A549 (cell line): ENCODE data around the gene ADAMTSL3. TPM values are rescaled to one million over a fixed set of nuclear protein-coding genes. Genes with fewer than 3 reads are reported as not detected.

Experiments
- ATAC-seq, 2 experiments: fragments of 200-7000 bp in 1 of 2; fragments of >200 bp in 1 of 2; cut with Nextera tagmentation in 1 of 2; cut with Tn5 transposase in 1 of 2; 3 replicates each; pipeline versions ENCODE4 v1.8.0 to v1.9.1; 2018 to 2020; ENCODE audit warnings: mild to moderate bottlenecking in 1 of 2, moderate library complexity in 1 of 2
- CTCF ChIA-PET: fragments of 300-600 bp; sonication (Branson Sonifier 250); formaldehyde crosslinking; extraction: SDS; loops from one replicate; lab custom pipeline; 2021; ENCODE audit warnings: antibody characterized with exemption, inconsistent platforms; lab: Yijun Ruan, JAX
- POLR2A ChIA-PET: fragments of 350-600 bp; formaldehyde crosslinking; extraction: SDS; loops from one replicate; lab custom pipeline; 2021; ENCODE audit warnings: antibody characterized with exemption, inconsistent platforms; lab: Yijun Ruan, JAX
- DNase-seq, 2 experiments: peaks; one replicate each; pipeline versions ENCODE4 v3.0.0 to v3.0.0-alpha.2; 2011 to 2016; ENCODE audit warnings: low read depth in 1 of 2, low spot score in 1 of 2
- FAIRE-seq: peaks from 2 replicates; lab custom pipeline; 2011; peaks lifted over from hg19 to GRCh38; lab: Jason Lieb, UNC
- H3K27ac ChIP-seq, 2 experiments: fragments of >200 bp; sonication (Bioruptor Twin); formaldehyde crosslinking; 3 replicates each; pipeline ENCODE4 v1.5.1; 2016 to 2017
- H3K4me1 ChIP-seq: fragments of >200 bp; sonication (Bioruptor Twin); formaldehyde crosslinking; 3 replicates; pipeline ENCODE4 v1.6.1; 2016
- H3K4me2 ChIP-seq: fragments of >200 bp; sonication (Bioruptor Twin); formaldehyde crosslinking; 3 replicates; pipeline ENCODE4 v1.6.1; 2016
- H3K4me3 ChIP-seq: fragments of >200 bp; sonication (Bioruptor Twin); formaldehyde crosslinking; 3 replicates; pipeline ENCODE4 v1.5.1; 2016
- H3K9me3 ChIP-seq: fragments of >200 bp; sonication (Bioruptor Twin); formaldehyde crosslinking; 3 replicates; pipeline ENCODE4 v1.6.1; 2016
- CBX8 ChIP-seq: fragments of 200-600 bp; sonication (generic); IDR thresholded peaks from 2 replicates; pipeline ENCODE4 v1.6.1; 2016
- CEBPB ChIP-seq, 2 experiments: fragments of >200 bp in 1 of 2; sonication (Bioruptor Twin) in 1 of 2; formaldehyde crosslinking in 1 of 2; IDR thresholded peaks; 2 replicates each; pipeline ENCODE4 v1.6.1; 2012 to 2016
- EHMT2 ChIP-seq: fragments of 200-600 bp; sonication (generic); IDR thresholded peaks from 2 replicates; pipeline ENCODE4 v1.6.1; 2016; ENCODE audit warnings: antibody characterized with exemption, low read depth, mild to moderate bottlenecking, moderate library complexity
- EP300 ChIP-seq, 2 experiments: fragments of >200 bp; sonication (Bioruptor Twin); formaldehyde crosslinking; IDR thresholded peaks; 2 replicates in 1 of 2; 3 replicates in 1 of 2; pipeline ENCODE4 v1.6.1; 2016 to 2017
- FOXS1 ChIP-seq: fragments of 250-450 bp; sonication (Bioruptor Pico); IDR thresholded peaks from 2 replicates; pipeline ENCODE4 v1.5.0; 2020; ENCODE audit warnings: mild to moderate bottlenecking, moderate library complexity
- HOXA7 ChIP-seq: fragments of 250-450 bp; sonication (Bioruptor Pico); IDR thresholded peaks from 2 replicates; pipeline ENCODE4 v1.5.0; 2020; ENCODE audit warnings: mild to moderate bottlenecking, moderate library complexity
- JUNB ChIP-seq: fragments of >200 bp; sonication (Bioruptor Twin); formaldehyde crosslinking; IDR thresholded peaks from 2 replicates; pipeline ENCODE4 v1.6.1; 2016
- KDM1A ChIP-seq: fragments of 200-600 bp; sonication (generic); IDR thresholded peaks from 2 replicates; pipeline ENCODE4 v1.6.1; 2016; ENCODE audit warnings: low read depth, mild to moderate bottlenecking
- MAFK ChIP-seq: fragments of 450-650 bp; IDR thresholded peaks from 2 replicates; pipeline ENCODE4 v1.6.1; 2014; ENCODE audit not compliant: partially characterized antibody
- MYC ChIP-seq: IDR thresholded peaks from 2 replicates; pipeline ENCODE4 v1.6.1; 2012; ENCODE audit warnings: mild to moderate bottlenecking, inconsistent platforms, low read length, improper control_type of control experiment, borderline replicate concordance
- NPAS2 ChIP-seq: fragments of 250-450 bp; sonication (Bioruptor Pico); IDR thresholded peaks from 2 replicates; pipeline ENCODE4 v1.8.0; 2022; ENCODE audit warnings: mild to moderate bottlenecking, moderate library complexity, borderline replicate concordance
- RAD21 ChIP-seq, 2 experiments: fragments of >200 bp in 1 of 2; sonication (Bioruptor Twin) in 1 of 2; formaldehyde crosslinking in 1 of 2; IDR thresholded peaks in 1 of 2; conservative IDR thresholded peaks in 1 of 2; 2 replicates in 1 of 2; 3 replicates in 1 of 2; pipeline ENCODE4 v1.6.1; 2012 to 2018; ENCODE audit warnings: inconsistent platforms in 1 of 2
- RNF2 ChIP-seq: fragments of 200-600 bp; sonication (generic); IDR thresholded peaks from 2 replicates; pipeline ENCODE4 v1.6.1; 2016; ENCODE audit warnings: low read depth, mild to moderate bottlenecking, antibody characterized with exemption, moderate library complexity, borderline replicate concordance
- SREBF2 ChIP-seq: fragments of 450-650 bp; IDR thresholded peaks from 2 replicates; pipeline ENCODE4 v1.6.1; 2014; ENCODE audit warnings: mild to moderate bottlenecking, moderate library complexity
- TFCP2L1 ChIP-seq: fragments of 250-450 bp; sonication (Bioruptor Pico); IDR thresholded peaks from 2 replicates; pipeline ENCODE4 v1.5.0; 2021; ENCODE audit warnings: mild to moderate bottlenecking
- TP53 ChIP-seq: fragments of 250-450 bp; sonication (Bioruptor Pico); IDR thresholded peaks from 2 replicates; pipeline ENCODE4 v1.5.0; 2021; ENCODE audit warnings: mild to moderate bottlenecking, moderate library complexity
- ZC3H11A ChIP-seq: fragments of 450-650 bp; IDR thresholded peaks from 2 replicates; pipeline ENCODE4 v1.6.1; 2014; ENCODE audit warnings: antibody characterized with exemption, mild to moderate bottlenecking
- ZSCAN20 ChIP-seq: fragments of 250-450 bp; sonication (Bioruptor Pico); IDR thresholded peaks from 2 replicates; pipeline ENCODE4 v1.8.0; 2022; ENCODE audit warnings: mild to moderate bottlenecking, moderate library complexity
- WGBS: methylation state at CpG from one replicate; pipeline ENCODE4 v1.1.6; 2017; ENCODE audit errors: missing lambda C conversion rate; 5-methylcytosine and 5-hydroxymethylcytosine counted together
- polyA plus RNA-seq, 4 experiments: library from polyadenylated mRNA; depleted of rRNA in 3 of 4; stranded (reverse); fragments of >200 nt; fragmentation: RNase III in 1 of 4; extraction: RNeasy Plus Mini Kit Qiagen cat#74134 plus additional on column Dnase treatment in 1 of 4; gene quantifications; 2 replicates in 3 of 4; 3 replicates in 1 of 4; pipeline ENCODE4 v1.2.3, GENCODE V29; 2011 to 2017
- TF ChIP-seq, protein P1 (sequence below): fragments of 150-350 bp; IDR thresholded peaks from 2 replicates; pipeline ENCODE4 v1.6.1; 2014; ENCODE audit warnings: low read depth, mild to moderate bottlenecking, low read length
- TF ChIP-seq, protein P2 (sequence below): fragments of 250-450 bp; sonication (Bioruptor Pico); IDR thresholded peaks from 2 replicates; pipeline ENCODE4 v1.5.0; 2021; ENCODE audit warnings: mild to moderate bottlenecking, moderate library complexity, borderline replicate concordance
- TF ChIP-seq, protein P3 (sequence below): fragments of >200 bp; sonication (Bioruptor Twin); formaldehyde crosslinking; IDR thresholded peaks from 3 replicates; pipeline ENCODE4 v1.6.1; 2016
- TF ChIP-seq, protein P4 (sequence below): fragments of 250-450 bp; sonication (Bioruptor Pico); IDR thresholded peaks from 2 replicates; pipeline ENCODE4 v1.5.0; 2020; ENCODE audit warnings: low read depth, mild to moderate bottlenecking, moderate library complexity
- TF ChIP-seq, protein P5 (sequence below): fragments of 450-650 bp; IDR thresholded peaks from 2 replicates; pipeline ENCODE4 v1.6.1; 2014; ENCODE audit warnings: antibody characterized with exemption
- TF ChIP-seq, protein P6 (sequence below): fragments of >200 bp; sonication (Bioruptor Twin); formaldehyde crosslinking; IDR thresholded peaks from 2 replicates; pipeline ENCODE4 v1.6.1; 2016

The ADAMTSL3 gene
- polyA plus RNA-seq, 2 of the 4 experiments (the other 2 are of a cell fraction): 0.22 to 0.25 TPM

DNA sequence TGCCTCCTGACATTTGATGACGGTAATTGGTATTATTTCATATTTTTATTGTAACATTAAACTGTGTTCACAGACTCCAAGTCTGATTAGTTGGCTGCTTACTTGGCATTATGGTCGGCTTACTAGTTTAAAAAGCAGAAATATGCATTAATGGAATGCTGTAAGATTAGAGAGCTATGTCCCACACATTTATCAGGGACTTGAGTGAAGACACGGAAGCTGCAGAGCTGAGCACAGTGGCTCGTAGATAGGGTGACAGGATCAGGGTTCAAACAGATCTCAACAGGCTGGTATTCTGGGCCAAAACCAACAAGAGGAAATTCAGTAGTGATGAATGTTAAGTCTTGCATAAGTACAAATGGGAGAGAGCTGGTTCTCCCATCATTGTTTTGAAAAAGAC, 113.8 kb downstream of the ADAMTSL3 start:
- ChIA-PET POLR2A (no interaction called here), CTCF (no interaction called here)
- 37% methylated on average over 4 of the region's 4 CpGs for WGBS
- no peak for FAIRE-seq
- no peak overlapping the region for H3K4me3 ChIP-seq
- H3K4me1 ChIP-seq: no peaks in the 10 kb centered on the region
- DNase-seq: no peak
- TF ChIP-seq RAD21 (conservative IDR thresholded peaks at IDR 0.05 in 1 of 2, IDR thresholded peaks at IDR 0.05 in 1 of 2): no peak
- TF ChIP-seq, protein P1, sequence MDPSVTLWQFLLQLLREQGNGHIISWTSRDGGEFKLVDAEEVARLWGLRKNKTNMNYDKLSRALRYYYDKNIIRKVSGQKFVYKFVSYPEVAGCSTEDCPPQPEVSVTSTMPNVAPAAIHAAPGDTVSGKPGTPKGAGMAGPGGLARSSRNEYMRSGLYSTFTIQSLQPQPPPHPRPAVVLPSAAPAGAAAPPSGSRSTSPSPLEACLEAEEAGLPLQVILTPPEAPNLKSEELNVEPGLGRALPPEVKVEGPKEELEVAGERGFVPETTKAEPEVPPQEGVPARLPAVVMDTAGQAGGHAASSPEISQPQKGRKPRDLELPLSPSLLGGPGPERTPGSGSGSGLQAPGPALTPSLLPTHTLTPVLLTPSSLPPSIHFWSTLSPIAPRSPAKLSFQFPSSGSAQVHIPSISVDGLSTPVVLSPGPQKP: no peak
- no peak for TF ChIP-seq ZC3H11A
- no peak for TF ChIP-seq HOXA7 (CRISPR knock-in tag)
- TF ChIP-seq TP53: no peak
- no peak for TF ChIP-seq TFCP2L1 (CRISPR knock-in tag)
- TF ChIP-seq CBX8: no peak
- no peak for TF ChIP-seq JUNB
- TF ChIP-seq KDM1A: no peak
- TF ChIP-seq EP300 (IDR thresholded peaks at IDR 0.05): no peak
- TF ChIP-seq, protein P2, sequence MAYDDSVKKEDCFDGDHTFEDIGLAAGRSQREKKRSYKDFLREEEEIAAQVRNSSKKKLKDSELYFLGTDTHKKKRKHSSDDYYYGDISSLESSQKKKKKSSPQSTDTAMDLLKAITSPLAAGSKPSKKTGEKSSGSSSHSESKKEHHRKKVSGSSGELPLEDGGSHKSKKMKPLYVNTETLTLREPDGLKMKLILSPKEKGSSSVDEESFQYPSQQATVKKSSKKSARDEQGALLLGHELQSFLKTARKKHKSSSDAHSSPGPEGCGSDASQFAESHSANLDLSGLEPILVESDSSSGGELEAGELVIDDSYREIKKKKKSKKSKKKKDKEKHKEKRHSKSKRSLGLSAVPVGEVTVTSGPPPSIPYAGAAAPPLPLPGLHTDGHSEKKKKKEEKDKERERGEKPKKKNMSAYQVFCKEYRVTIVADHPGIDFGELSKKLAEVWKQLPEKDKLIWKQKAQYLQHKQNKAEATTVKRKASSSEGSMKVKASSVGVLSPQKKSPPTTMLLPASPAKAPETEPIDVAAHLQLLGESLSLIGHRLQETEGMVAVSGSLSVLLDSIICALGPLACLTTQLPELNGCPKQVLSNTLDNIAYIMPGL (CRISPR knock-in tag): no peak
- H3K4me2 ChIP-seq: no peak overlapping the region
- ATAC-seq: no peak
- no peak overlapping the region for H3K27ac ChIP-seq
- no peaks in the 10 kb centered on the region for H3K9me3 ChIP-seq

DNA sequence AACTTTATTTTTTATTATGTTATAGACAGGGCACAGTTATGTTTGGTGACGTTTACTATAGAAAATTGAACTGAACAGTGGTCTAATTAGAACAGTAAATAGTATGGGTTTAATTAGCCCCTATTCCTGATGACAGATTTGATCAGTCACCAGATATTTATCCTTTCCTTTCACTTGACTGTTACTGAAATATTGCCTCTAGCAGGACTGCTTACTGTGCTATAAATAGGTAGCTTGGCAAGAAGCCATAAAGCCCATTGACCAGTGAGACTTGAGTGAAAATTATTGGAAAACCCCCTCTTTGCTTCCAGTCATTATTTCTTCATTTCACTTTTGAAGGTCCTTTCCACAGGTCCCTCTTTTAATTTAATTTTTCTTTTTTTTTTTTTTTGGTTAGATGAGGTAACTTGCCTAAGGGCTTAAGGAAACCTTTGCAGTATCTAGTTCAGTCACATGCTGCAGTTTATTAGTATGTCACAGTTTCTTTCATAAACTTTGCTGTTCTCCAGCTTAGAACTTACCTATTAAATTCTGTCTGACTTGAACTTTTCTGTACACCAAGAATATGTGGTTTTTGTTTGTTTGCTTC, 115.6 kb downstream of the ADAMTSL3 start:
- DNase-seq (no peak), FAIRE-seq (no peak), ATAC-seq (no peak)
- no peaks in the 10 kb centered on the region for H3K4me1 ChIP-seq
- 2% methylated on average over 1 of the region's 1 CpG for WGBS
- TF ChIP-seq FOXS1 (CRISPR knock-in tag) (no peak), MAFK (no peak), SREBF2 (no peak), ZSCAN20 (no peak), CBX8 (no peak), RNF2 (no peak), NPAS2 (CRISPR knock-in tag) (no peak), CEBPB (IDR thresholded peaks at IDR 0.05) (no peak), MYC (no peak), EP300 (IDR thresholded peaks at IDR 0.05) (no peak), EHMT2 (no peak)
- TF ChIP-seq, protein P3, sequence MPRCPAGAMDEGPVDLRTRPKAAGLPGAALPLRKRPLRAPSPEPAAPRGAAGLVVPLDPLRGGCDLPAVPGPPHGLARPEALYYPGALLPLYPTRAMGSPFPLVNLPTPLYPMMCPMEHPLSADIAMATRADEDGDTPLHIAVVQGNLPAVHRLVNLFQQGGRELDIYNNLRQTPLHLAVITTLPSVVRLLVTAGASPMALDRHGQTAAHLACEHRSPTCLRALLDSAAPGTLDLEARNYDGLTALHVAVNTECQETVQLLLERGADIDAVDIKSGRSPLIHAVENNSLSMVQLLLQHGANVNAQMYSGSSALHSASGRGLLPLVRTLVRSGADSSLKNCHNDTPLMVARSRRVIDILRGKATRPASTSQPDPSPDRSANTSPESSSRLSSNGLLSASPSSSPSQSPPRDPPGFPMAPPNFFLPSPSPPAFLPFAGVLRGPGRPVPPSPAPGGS: no peak
- no peak overlapping the region for H3K4me3 ChIP-seq
- H3K4me2 ChIP-seq: no peak overlapping the region
- no peak overlapping the region for H3K27ac ChIP-seq
- POLR2A ChIA-PET: no interaction called here
- CTCF ChIA-PET: no interaction called here
- no peaks in the 10 kb centered on the region for H3K9me3 ChIP-seq

DNA sequence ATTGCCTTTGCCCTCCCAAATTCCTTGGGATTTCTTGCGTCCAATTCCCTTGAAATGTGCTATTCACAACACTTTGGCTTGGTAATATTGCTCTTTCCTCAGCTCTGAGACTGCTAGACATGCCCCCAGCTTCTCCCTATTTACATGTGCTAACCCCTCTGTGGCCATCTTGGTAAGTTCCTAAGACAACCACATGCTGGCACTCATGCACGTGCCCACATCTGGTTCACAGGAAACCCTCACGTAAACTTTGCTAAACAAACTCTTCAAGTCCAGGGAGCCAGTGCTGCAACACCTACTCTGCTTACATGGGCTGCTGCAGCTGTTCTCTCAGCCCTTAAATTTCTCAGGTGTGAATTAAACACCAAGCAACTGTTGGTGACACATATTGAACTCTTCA, 121.8 kb downstream of the ADAMTSL3 start:
- DNase-seq (no peak), FAIRE-seq (no peak), ATAC-seq (no peak)
- Histone ChIP-seq H3K4me2 (no peak overlapping the region), H3K9me3 (no peaks in the 10 kb centered on the region), H3K4me3 (no peak overlapping the region), H3K4me1 (no peaks in the 10 kb centered on the region), H3K27ac (no peak overlapping the region)
- 18% methylated on average over 3 of the region's 3 CpGs for WGBS
- CTCF ChIA-PET: no interaction called here
- TF ChIP-seq, protein P4, sequence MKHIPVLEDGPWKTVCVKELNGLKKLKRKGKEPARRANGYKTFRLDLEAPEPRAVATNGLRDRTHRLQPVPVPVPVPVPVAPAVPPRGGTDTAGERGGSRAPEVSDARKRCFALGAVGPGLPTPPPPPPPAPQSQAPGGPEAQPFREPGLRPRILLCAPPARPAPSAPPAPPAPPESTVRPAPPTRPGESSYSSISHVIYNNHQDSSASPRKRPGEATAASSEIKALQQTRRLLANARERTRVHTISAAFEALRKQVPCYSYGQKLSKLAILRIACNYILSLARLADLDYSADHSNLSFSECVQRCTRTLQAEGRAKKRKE (CRISPR knock-in tag): no peak
- TF ChIP-seq ZSCAN20: no peak
- TF ChIP-seq, protein P5, sequence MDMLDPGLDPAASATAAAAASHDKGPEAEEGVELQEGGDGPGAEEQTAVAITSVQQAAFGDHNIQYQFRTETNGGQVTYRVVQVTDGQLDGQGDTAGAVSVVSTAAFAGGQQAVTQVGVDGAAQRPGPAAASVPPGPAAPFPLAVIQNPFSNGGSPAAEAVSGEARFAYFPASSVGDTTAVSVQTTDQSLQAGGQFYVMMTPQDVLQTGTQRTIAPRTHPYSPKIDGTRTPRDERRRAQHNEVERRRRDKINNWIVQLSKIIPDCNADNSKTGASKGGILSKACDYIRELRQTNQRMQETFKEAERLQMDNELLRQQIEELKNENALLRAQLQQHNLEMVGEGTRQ: no peak
- TF ChIP-seq, protein P2 (CRISPR knock-in tag): no peak
- no peak for TF ChIP-seq EHMT2
- TF ChIP-seq, protein P6, sequence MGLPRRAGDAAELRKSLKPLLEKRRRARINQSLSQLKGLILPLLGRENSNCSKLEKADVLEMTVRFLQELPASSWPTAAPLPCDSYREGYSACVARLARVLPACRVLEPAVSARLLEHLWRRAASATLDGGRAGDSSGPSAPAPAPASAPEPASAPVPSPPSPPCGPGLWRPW: no peak
- TF ChIP-seq, protein P3: no peak
- TF ChIP-seq, all 56 proteins: peak for 0
- POLR2A ChIA-PET: no interaction called here
